GM19438 (cell line): ENCODE results near the gene MNDA.
A peak's percentile ranks its signal among the peaks of the same experiment; 100 is the strongest.

Experiments
- ATAC-seq: cut with Tn5 transposase; IDR thresholded peaks from one replicate; pipeline ENCODE4 v1.9.1; 2021; ENCODE audit warnings: low read depth; ENCODE audit not compliant: unreplicated experiment

MNDA gene

DNA sequence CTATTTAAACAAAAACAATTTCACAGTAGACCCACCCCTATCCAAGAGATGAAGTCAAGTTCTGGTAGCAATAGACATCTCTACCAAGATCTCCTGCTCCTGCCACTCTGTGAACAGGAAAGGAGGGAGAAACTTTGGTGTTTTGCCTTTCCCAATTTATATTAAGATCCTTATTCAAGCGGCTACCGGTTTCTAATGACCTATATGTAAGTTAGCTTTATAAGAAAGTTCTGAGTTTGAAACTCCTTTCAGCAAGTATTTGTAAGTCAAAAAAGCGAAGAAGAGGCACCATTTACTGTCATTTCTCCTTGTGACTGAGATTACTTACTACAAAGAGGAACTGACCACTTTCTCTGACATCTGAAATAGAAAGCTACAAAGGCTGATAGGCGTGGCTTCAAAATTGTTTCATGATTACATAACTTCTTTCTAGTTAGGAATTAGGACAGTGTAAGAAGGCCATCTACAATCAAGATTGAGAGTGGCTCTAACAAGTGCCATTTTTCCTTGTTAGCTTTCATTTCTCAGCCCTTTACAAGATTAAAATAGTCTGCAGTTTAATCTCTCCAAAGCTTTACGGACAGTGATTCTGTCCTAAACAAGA is at the start of gene MNDA:
Gene MNDA, plus strand, starts transcription at position 448 of the 604 bp plus-strand sequence. CDS start 10,803 bp downstream, outside the sequence.
- peak; percentile 97 for ATAC-seq

GRCh38 chr1:158793604-158794003 is 37.5 kb upstream of the MNDA start:
- no peak for ATAC-seq

- no peak for ATAC-seq
These were observed 36.9 kb upstream of the MNDA start for GRCh38 chr1:158794247-158794646.

GRCh38 chr1:158798531-158798930 is 32.6 kb upstream of the MNDA start:
- ATAC-seq, result no peak

GRCh38 chr1:158799689-158800088 is 31.5 kb upstream of the MNDA start:
- no peak for ATAC-seq

- no peak for ATAC-seq
These were observed 30.6 kb upstream of the MNDA start for GRCh38 chr1:158800526-158800925.

- no peak for ATAC-seq
These were observed 29.8 kb upstream of the MNDA start for GRCh38 chr1:158801396-158801795.

DNA sequence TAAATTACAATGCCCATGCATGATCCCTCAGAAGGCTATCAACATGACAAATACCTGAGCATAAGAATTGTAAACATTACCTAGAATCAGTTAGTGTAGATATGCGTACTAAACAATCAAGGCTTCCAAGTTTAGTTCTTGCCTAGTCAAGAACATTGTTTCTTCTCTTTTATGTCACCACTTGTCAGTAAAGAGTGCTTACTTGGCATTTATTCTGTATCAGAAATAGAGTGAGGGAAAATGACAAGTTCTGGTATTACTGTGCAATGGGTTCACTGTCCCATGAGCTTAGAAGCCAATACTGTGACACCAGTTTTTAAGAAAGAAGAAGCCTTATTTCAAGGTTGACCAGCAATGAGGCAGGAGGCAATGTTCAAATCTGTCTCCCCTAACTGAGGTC is 27.5 kb upstream of the MNDA start:
- ATAC-seq, result no peak

- ATAC-seq, result no peak
These were observed 24.1 kb upstream of the MNDA start for GRCh38 chr1:158806916-158807536.

DNA sequence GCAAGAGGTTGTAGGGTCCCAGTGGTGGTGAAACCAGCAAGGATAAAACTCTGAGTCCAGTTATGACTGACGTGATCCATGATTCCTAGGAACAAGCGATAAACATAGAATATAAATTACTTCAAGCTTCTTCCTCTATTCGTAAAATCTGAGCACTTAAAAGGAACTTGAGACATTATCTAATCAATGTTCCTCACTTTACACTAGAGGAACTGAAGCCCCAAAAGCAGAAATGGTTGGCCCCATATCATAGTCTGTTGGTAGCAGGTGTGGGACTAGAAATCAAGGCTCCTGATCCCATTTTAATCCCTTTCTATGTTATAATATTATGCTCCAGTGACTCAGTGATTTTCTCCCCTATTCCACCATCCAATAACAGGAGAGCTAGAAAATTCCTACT is 21.9 kb upstream of the MNDA start:
- ATAC-seq, result no peak

DNA sequence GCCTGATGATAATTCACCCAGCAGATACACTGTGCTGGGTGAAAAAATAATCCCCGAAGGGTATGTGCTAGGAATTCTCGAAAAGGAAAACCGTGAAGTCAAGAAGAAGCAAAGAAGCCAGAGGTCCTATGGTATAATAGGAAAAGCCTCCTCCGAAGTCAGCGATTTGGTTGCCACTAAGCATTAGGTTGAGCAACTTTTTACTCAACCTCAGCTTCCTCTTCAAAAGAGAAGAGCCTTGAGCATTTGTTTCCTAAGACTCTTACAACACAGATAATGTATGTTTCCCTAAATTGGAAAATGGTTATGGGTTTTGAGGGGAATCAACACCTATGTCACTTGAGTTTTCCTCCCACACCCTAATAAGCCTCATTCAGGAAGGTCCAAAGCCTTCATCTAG is 21.3 kb upstream of the MNDA start:
- ATAC-seq, result no peak

DNA sequence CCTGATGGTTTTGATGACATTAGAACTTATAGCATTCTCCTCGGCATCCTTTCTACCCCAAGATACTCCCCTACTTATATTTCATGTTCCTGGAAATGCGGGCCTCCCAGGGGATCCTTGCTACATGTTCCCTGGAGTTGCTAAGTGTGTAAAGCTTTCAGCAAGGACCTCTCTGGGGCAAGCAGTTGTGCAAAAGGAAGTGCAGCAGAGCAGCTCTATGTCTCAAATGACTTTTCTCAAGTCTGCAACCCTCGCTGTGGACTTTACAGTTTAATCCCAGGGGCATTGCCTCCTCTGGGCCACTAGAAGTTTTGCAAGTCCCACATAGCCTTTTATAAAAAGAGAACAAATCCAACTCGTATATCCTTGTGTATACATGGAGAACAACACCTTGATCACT is 20.8 kb upstream of the MNDA start:
- ATAC-seq, result no peak

- ATAC-seq, result no peak
These were observed 18.8 kb upstream of the MNDA start for GRCh38 chr1:158812336-158812735.

GRCh38 chr1:158813164-158813563 is 18.0 kb upstream of the MNDA start:
- ATAC-seq, result no peak

DNA sequence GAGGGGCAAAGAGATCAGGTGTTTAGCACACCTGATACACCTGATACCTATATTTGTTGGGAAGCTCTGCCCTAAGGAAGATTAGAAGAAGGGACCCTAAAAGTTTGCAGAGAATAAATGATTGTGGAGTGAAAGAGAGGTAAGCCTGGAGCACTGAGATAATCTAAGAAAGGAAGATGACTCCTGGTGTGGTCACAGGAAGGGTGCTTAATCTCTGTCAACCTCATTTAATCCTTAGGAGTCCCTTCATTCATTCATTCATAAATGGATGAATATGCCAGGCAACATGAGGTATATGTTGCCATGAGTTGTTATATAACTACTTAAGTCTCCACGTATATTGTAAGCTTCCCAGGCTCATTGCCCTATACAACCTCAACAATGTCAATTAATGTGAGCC is 16.2 kb upstream of the MNDA start:
- no peak for ATAC-seq

- no peak for ATAC-seq
These were observed 12.6 kb upstream of the MNDA start for GRCh38 chr1:158818560-158818959.

- ATAC-seq, result peak; percentile 16
These were observed 12.1 kb upstream of the MNDA start for GRCh38 chr1:158818975-158819431.

GRCh38 chr1:158819461-158820443 is 11.4 kb upstream of the MNDA start:
- peak; percentile 72 for ATAC-seq

DNA sequence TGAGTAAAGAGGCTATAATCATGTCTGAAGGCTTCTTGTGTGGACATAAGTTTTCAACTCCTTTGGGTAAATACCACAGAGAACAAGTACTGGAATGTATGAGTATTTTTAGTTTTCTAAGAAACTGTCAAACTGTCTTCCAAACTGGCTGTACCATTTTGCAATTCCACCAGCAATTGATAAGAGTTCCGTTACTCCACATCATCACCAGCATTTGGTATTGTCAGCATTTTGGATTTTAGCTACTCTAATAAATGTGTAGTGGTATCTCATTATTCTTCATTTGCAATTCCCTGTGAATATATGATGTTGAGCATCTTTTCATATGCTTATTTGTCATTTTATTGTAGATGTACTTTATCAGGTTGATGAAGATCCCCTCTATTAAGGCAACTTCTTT is 9.4 kb upstream of the MNDA start:
- no peak for ATAC-seq

DNA sequence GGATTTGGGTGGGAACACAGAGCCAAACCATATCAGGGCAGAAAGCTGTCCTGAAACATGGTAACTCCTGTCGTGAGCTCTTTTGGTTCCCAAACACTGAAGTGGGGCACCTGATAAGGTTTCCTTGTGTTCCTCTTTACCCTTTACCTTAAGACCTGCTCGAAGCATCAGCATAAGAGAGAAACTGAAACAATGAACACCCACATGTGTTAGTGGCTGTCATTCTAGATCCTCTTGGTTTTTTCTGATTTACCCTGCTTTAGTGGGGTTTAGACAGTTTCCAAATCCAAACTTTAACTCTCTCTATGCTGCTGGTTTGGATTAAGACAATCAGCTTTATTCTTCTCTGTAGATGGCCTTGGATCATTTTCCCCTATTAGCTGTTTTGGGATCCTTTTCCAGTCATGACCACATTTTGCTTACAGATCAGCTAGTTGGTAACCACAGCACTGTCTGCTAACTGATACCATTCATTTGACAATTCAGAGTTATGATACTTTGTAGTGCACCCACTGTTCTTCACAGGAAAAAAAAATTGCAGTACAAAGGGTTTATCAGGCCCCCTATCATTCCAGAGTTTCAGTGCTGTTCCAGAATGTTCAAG is 975 bp upstream of the MNDA start:
- no peak for ATAC-seq

GRCh38 chr1:158833264-158833663 is 2.1 kb downstream of the MNDA start:
- ATAC-seq, result no peak
